ENCODE measurements around the gene TFAP2A.

DNA sequence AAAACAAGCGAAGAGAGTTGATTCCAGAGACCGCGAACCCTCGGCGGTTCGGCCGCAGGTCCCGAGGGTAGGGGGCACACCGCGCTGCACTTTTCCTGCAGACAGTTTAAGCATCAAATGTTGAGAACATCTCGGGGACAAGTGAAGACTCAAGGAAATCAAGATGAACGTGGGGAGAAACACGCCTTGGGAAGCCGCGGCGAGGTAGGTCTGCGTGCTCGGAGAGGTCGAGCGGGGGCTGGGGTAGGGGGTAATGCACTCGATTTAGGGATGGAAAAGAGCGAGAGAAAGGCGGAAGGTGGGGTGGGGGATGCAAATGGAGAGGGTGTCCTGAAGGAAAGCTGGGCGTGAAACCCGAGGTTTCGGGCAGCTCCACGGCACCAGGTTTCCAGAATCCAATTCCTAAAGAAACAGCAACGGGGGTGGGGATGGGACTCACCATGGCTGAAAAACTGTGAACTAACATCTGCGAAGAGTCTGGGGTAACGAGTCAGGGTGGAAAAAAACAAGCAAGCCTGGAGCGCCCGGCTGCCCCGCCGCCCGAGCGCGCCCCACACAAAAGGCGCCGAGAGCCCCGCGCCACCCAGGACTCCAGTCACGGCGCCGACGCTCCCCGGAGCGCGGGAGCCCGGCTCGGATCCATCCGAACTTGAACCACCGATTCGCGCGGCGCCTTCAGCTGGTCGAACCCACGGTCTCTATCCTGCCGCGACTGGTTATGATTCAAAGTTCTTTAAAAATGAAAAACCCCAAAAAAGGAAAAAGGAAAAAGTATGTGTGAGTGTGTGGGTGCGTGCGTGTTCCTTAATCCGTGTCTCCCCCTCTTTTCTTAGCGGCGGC lies 3.5 kb downstream of the TFAP2A start:
- TF ChIP-seq, protein P1, sequence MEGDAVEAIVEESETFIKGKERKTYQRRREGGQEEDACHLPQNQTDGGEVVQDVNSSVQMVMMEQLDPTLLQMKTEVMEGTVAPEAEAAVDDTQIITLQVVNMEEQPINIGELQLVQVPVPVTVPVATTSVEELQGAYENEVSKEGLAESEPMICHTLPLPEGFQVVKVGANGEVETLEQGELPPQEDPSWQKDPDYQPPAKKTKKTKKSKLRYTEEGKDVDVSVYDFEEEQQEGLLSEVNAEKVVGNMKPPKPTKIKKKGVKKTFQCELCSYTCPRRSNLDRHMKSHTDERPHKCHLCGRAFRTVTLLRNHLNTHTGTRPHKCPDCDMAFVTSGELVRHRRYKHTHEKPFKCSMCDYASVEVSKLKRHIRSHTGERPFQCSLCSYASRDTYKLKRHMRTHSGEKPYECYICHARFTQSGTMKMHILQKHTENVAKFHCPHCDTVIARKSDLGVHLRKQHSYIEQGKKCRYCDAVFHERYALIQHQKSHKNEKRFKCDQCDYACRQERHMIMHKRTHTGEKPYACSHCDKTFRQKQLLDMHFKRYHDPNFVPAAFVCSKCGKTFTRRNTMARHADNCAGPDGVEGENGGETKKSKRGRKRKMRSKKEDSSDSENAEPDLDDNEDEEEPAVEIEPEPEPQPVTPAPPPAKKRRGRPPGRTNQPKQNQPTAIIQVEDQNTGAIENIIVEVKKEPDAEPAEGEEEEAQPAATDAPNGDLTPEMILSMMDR (IDR thresholded peaks at IDR 0.05): no peak
- TF ChIP-seq EZH2 (IDR thresholded peaks at IDR 0.05): peak; percentile 75

All from neural progenitor cell (in vitro differentiated cells).